Stimulated activated CD8-positive, alpha-beta memory T cell treated with anti-CD3 and anti-CD28 coated beads, Interleukin-12 subunit alpha, Interleukin-12 subunit beta, amount 100 ng/mL, for 1 hour (primary cell): ENCODE results near the gene GRIK5.
A peak's percentile ranks its signal among the peaks of the same experiment; 100 is the strongest.
"Not testable (repeated sequence)": the region's sequence is repeated elsewhere in the genome, so short reads cannot be mapped to it uniquely, and the experiment has no call there.

Experiments used
- DNase-seq: peaks from one replicate; pipeline ENCODE4 v3.0.0-alpha.2; 2020; ENCODE audit warnings: low read depth

GRIK5 gene, protein sequence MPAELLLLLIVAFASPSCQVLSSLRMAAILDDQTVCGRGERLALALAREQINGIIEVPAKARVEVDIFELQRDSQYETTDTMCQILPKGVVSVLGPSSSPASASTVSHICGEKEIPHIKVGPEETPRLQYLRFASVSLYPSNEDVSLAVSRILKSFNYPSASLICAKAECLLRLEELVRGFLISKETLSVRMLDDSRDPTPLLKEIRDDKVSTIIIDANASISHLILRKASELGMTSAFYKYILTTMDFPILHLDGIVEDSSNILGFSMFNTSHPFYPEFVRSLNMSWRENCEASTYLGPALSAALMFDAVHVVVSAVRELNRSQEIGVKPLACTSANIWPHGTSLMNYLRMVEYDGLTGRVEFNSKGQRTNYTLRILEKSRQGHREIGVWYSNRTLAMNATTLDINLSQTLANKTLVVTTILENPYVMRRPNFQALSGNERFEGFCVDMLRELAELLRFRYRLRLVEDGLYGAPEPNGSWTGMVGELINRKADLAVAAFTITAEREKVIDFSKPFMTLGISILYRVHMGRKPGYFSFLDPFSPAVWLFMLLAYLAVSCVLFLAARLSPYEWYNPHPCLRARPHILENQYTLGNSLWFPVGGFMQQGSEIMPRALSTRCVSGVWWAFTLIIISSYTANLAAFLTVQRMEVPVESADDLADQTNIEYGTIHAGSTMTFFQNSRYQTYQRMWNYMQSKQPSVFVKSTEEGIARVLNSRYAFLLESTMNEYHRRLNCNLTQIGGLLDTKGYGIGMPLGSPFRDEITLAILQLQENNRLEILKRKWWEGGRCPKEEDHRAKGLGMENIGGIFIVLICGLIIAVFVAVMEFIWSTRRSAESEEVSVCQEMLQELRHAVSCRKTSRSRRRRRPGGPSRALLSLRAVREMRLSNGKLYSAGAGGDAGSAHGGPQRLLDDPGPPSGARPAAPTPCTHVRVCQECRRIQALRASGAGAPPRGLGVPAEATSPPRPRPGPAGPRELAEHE

DNA sequence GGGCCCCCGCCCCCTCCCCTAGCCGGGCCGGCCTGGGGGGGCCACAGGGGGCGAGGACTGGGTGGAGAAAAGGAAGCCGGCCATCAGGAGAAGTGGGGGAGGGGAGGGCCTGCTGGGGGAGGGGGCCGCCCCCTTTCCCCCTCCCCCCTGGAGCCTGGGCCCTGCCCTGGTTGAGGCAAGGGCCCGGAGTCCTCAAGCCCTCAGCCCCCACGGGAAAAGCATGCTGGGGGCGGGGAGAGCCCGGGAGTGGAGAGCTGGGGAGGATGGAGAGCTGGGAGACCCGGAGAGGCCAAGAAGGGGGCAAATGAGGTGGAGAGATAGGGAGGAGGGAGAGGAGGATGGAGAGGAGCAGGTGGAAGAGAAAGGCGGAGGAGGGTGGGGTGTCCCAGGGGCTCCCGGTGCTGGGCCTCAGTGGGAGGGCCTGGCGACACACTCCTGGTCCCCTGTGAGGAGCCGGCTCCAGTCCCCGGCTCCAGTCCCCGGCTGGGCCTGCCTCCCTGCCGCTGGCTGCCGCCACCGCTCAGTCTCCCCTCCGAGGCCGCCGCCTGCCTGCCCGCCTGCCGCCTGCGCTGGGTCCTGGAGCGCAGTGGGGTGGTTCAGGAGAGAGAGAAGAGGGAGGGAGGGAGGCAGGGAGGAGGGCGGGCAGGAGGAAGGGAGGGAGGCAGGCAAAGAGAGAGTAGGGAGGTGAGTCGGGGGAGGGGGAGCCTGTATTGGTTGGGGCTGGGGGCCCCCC, at the start of gene GRIK5:
Gene GRIK5 (minus strand): TSS at position 588 of the 733 bp plus-strand sequence. CDS start 4,436 bp downstream, outside the sequence.
- DNase-seq = no peak

DNA sequence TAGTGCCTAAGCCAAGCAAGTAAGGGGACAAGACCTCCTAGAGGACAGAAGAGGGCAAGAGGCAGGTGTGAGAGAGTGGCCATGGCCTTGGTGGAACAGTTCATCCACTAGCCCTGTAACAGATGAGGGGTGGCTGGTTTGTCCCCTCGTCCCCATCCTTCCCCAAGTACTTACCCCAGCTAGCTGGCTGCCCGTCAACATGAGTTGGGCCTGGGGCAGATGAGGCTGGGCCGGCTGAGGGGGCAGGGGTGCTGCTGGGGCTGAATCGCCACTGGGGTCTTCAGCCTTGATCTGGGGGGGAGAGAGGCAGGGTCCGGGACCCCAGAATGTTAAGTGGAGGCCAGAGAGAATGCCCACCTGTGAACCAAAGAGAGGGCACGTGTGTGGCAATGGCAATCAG, 47.1 kb upstream of the GRIK5 start:
- no peak for DNase-seq

DNA sequence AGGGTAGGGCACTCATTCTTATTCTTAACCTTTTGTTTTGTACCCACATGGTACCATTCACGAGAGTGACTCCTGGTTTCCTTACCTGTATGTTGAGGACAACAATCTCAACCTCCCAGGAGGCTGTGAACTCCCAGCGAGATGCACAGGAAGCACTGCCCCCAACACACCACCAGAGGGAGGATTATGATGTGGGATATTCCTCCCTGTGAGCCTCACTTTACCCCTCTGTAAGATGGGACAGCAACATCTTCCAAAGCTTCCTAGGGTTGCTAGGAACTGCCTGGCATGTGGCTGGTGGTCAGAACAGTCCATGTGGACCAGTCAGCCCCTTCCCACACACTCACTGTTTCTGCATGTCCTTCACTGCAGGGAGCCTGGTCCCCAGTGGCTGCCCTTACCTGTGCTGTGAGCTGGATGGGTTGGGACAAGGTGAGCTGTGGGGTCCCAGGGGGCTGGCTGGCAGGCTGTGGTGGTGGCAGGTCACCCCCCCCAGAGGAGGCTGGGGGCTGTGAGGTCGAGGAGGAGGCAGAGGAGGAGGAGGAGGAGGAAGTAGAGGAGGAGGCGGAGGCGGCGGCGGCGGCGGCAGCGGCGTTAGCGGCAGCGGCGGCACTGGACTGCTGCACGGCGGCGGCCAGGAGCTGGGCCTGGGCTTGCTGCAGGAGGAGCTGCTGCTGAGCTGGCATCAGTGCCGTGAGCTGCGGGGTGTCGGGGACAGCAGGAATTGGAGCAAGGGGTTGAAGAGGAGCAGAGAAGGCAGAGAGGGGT, 46.5 kb upstream of the GRIK5 start:
- no peak for DNase-seq

DNA sequence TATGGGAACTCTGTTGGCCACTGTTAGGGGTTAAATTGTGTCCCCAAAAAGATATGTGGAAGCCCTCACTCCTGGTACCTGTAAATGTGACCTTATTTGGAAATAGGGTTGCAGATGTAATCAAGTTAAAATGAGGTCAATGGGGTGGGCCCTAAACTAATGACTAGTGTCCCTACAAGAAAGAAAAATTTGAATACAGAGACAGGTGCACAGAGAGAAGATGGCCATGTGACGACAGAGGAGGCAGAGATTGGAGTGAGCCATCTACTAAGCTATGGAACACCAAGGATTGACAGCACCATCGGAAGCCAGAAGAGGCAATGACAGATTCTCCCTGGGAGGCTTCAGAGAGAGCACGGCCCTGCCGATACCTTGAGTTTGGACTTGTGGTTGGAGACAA, 45.7 kb upstream of the GRIK5 start:
- no peak for DNase-seq

DNA sequence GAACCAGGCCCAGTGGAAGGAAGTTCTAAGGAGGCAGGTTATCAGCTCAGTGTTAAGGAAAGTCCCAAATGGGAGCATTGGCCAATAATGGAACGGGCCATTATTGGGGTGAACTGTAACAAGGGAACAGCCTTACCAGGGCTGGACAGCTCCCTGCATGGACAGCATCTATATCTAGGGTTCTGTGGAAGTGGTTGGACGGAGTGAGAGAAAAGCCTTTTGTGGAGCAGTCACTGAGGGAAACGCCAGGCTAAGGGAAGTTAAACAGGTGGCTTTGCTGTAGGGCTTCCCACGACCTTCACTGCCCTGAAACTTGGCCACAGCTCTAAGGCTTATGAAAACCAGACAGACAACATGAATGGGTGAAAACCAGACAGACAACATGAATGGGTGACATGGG, 45.2 kb upstream of the GRIK5 start:
- no peak for DNase-seq

DNA sequence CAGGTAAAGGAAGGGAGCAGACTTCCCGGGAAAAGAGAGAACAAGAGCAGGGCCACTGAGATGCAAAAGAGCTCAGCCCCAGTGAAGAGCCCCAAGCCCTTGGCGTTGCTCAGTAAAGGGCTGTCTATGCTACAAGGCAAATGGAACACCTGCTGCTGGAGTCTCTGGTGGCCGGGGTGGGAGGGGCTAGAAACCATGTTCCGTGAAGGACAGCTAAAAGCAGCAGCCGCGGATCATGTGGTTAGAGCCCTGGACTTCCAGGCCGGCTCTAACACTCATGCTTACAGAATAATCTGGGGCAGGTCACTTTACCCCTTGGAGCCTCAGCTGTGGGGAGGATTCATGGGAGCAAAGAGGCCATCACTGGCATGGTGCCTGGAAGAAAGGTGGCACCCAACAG, 44.4 kb upstream of the GRIK5 start:
- no peak for DNase-seq

DNA sequence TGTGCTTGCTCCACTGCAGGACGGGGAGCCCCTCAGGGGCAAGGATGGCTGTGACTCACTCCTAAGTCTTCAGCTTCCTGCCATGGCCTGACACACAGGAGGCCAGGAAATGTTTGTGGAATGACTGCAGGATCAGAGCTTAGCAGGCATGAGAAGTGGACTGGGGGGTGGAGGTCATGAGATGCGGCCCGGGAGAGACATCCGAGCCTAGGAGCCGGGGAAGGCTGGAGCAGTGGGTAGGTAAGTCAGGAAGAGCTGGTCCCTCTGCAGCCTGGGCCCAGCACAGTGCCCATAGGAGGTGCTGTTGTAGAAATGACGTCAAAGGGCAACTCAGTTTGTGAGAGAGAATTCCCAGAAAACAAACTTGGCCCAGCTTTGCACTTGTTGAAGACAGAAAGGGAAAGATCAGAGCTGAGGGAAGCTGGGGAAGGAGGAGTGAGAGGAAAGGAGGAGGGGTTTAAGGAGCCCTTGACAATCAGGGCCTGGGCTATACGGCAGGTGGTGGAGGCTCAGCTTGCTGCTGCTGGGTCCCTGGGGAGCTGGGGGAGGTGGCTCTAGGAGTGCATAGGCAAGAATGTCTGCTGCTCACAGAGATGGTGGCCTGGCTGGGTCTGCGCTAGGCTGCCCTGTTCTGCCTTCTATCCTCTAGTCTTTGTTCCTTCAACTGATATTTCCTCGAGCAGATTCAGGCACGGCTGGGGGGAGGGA, 43.8 kb upstream of the GRIK5 start:
- DNase-seq = no peak

DNA sequence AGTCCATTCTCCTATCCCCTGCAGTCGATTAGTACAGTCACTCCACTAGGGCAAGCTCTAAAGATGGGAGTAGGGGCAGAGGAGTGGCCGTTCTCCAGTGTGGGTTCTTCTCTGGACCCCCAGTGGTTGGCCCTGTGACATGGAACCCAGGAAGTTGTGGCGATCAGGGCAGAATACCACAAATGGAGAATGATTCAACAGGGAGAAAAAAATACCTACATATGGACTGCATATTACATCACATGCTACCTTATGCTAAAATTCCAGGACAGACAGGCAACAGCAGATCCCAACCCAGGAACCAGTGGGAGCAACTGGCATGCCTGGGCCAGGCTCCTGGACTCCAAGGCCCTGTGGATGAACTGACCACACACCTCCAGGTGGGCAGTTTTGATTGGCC, 41.8 kb upstream of the GRIK5 start:
- DNase-seq = no peak

DNA sequence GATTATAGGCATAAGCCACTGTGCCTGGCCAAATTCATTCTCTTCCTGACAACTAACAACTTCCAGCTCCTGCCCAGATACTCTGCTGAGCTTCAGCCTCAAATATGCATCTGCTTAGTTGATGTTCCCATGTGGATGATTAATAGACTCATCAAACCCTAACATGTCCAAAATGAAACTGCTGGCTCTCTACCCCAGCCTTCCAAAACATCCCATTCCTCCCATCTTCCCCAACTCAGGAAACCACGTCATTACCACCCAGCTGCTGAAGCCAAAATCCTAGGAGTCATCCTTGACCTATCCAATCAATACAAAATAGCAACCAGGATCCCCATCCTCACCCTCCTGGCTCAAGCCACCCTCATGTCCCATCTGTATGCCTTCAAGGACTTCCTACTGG, 41.4 kb upstream of the GRIK5 start:
- DNase-seq = no peak

DNA sequence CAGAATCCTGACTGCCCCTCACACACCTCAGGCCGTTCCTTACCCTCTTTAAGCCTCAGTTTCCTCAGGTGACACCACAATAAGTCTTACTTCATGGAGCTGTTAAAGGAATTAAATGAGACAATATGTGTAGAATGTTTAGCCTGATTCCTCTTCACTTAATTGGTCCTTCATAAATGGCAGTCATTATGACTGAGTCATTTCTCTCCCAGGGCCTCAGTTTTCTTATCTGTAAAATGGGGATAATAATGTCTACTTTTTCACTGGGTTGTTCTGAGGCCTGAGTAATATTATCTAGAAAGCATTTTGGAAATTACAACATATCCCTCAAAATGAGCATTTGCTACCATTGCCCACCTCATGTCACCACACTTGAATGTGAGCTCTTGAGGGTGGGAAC, 40.7 kb upstream of the GRIK5 start:
- DNase-seq = no peak

DNA sequence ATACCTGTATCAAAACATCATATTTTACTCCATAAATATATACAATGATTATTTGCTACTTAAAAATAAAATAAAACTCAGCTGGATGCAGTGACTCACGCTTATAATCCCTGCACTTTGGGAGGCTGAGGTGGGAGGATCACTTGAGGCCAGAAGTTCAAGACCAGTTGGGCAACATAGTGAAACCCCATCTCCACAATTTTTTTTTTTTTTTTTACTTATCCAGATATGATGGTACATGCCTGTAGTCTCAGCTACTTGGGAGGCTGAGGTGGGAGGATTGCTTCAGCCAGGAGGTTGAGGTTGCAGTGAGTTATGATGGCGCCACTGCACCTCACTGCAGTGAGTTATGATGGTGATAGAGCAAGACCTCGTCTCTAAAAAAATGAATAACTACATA, 39.9 kb upstream of the GRIK5 start:
- DNase-seq = no peak

DNA sequence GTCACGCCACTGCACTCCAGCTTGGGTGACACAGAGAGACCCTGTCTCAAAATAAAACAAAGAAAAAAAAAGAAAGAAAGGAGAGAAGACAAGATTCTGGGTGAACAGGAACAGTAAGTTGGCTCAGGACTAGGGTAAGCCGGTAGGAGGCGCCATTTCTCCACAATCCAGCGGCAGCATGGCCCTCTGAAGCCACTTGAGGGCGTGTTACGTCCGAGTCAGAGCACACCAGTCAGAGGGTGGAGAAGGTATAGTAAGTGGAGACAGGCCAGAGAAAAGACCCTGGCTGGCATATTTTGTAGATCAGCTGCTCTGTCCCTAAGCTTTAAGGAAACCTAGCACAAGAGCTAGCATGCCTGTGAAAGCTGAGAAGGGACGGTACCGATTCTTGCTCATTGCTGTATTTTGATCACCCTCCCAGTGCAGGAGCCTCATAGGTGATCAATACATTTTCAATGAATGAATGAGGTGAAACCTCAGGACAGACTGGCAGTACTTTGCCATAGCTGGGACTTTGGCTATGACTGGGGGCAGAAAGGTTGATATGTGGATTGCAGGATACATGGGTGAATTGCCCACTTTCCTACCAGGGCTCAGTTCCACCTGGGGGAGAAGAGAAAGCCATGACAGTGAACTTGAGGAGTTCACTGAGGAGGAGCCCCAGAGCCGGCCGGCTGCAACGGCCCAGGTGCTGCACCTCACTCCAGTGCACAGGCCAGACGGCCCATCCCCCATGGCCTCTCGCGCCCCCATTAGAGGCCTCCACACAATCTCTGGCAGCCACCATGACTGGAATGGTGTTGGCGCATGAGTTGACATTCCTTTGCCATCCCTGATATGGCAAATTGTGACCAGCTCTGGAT, 38.8 kb upstream of the GRIK5 start:
- DNase-seq = peak; percentile 86

DNA sequence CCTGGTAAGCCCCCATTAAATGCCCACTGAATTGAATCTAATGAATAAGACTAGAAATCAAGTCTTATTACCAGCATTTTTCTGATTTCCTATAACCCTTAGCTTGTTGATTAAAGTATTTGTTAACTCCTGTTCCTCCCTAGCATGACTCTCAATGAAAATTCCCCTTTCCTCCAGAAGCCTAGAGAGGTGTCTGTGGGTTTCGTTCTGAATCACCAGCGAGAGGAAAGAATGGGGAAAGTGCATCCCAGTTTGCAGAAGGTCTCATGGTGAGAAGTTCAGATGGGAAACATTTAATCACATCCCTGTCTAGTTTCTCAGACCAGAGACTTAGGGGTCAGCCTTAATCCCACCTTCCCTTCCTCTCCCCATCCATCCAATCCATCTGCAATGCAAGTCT, 35.4 kb upstream of the GRIK5 start:
- DNase-seq = no peak

DNA sequence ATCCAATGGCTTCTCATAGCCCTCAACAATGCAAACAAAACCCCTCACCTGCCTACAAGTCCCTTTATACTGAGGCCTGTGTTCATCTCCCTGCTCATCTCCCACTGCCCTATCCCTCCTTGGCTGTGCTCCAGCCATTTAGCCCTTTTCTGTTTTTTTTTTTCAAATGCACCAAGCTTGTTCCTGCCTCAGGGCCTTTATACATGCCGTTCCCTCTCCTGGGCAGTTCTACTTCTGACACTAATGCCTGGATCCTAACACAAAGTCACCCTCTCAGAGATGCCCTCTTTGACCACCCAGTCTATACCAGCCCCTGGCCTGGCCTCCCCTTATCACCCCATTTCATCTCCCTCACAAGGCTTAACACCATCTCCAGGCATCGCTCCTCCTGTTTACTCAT, 32.9 kb upstream of the GRIK5 start:
- DNase-seq = no peak

DNA sequence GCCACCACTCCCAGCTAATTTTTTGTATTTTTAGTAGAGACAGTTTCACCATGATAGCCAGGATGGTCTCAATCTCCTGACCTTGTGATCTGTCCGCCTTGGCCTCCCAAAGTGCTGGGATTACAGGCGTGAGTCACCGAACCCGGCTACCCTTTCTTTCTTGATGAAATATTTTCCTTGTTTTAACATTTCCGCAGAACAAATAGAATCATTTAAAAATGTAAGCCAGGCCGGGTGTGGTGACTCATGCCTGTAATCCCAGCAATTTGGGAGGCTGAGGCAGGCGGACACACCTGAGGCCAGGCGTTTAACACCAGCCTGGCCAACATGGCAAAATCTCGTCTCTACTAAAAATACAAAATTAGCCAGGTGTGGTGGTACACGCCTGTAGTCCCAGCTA, 30.2 kb upstream of the GRIK5 start:
- DNase-seq = not testable (repeated sequence)

DNA sequence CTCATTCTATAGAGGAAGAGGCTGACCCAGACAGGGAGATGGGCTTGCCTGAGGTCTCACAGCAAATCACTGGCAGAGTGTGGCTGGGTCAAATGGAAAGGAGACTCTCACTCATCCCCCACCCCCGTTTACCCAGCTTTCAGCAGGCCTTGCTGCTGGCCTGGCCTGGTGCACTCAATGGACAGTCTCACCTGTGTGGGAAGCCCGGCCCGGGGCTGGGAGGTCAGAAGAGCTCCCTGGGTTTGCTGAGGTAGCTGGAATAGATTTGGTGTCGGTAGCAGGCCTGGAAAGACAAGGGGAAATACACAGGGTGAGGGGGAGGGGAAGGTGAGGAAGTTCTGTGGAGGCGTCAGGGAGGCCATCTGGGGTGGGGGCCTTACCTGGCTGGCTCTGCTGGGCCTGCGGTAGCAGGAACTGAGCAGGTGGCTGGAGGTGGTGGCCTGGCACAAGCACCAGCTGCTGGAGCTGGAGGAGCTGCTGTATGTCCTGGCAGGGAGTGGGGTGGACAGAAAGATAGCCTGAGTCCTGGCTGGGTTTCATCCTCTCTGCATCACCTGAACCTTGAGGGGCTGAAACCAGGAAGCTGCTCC, 29.4 kb upstream of the GRIK5 start:
- DNase-seq = no peak

DNA sequence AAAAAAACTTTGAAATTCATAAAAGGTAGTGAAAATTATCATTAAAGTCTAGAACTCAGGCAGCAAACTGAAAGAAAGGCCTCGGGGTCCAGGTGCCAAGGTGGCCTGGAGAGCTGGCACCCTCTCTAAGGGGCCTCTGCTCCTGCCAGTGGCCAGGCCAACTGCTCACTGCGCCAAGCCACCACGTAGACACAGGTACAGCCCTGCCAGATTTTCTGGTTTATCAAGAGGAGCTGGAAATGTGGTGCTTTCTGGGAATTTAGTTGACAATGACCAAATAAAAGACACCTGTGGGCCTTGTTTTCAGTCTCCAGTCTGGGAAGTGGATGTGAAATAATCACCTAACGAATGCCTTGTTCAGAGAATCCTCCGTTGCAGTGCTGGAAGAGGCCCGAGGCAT, 28.8 kb upstream of the GRIK5 start:
- DNase-seq = no peak

DNA sequence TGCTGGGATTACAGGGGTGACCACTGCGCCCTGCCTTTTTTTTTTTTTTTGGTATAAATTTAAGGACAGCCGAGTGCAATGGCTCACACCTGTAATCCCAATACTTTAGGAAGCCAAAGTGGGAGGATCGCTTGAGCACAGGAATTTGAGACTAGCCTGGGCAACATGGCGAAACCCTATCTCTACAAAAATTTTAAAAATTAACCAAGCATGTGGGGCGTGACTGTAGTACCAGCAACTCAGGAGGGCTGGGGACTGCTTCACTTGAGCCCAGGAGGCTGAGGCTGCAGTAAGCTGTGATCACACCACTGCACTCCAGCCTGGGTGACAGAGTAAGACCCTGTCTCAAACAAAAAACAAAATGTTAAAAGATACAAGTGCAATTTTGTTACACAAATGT, 27.5 kb upstream of the GRIK5 start:
- no peak for DNase-seq

DNA sequence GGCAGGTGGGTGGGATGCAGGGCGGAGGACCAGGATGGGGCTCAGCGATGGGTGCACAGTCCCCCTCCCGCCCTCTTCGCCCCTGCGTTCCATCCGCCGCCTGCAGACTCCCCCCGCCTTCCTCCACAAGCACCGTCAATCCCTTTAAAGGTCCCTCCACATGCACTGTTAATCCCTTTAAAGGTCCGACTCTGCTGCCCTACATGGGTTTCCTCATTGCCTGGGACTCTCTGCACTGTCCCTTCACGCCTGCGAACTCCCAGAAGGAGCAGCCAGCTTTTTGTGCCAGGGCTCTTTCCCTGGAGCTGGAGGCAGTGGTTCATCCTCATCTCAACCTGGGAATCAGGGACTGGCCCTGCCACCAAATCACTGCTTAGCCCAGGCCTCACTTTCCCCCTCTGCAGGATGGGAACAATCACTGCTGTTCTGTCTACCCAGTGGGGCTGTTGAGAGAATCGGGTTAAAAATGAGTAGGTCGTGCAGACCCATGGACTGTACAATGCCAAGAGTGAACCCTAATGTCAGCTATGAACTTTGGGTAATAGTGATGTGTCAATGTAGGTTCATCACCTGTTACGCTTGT, 26.3 kb upstream of the GRIK5 start:
- DNase-seq = no peak
